H1 (cell line): ENCODE data around the gene COPG1. TPM values are rescaled to one million over a fixed set of nuclear protein-coding genes. Genes with fewer than 3 reads are reported as not detected.

Experiments used
- CTCF ChIA-PET: fragments of 300-600 bp; sonication (Branson Sonifier 250); formaldehyde crosslinking; loops from one replicate; lab custom pipeline; 2021; ENCODE audit not compliant: partially characterized antibody; lab: Charles Lee
- POLR2A ChIA-PET: fragments of 300-600 bp; sonication (Branson Sonifier 250); formaldehyde crosslinking; loops from one replicate; lab custom pipeline; 2021; ENCODE audit warnings: inconsistent platforms; ENCODE audit not compliant: partially characterized antibody; lab: Charles Lee
- DNase-seq, 2 experiments: peaks; one replicate each; pipeline versions ENCODE4 v3.0.0 to v3.0.0-alpha.2; 2010 to 2022; ENCODE audit warnings: low spot score in 2 of 2, low read depth in 1 of 2, mixed read lengths in 1 of 2
- FAIRE-seq: peaks from 2 replicates; lab custom pipeline; 2011; peaks lifted over from hg19 to GRCh38; lab: Jason Lieb, UNC
- H2AFZ ChIP-seq: 2 replicates; pipeline ENCODE4 v1.8.1; 2012; ENCODE audit warnings: low read length, inconsistent platforms
- H2AK5ac ChIP-seq: 2 replicates; pipeline ENCODE4 v1.6.1; 2013; ENCODE audit warnings: low read depth, low read length
- H2BK120ac ChIP-seq: replicated peaks from 2 replicates; pipeline ENCODE3; 2013; ENCODE audit warnings: low read depth, low read length, inconsistent platforms
- H2BK12ac ChIP-seq: 2 replicates; pipeline ENCODE4 v1.6.1; 2013; ENCODE audit warnings: low read depth, low read length
- H2BK15ac ChIP-seq: 2 replicates; pipeline ENCODE4 v1.6.1; 2013; ENCODE audit warnings: low read length
- H2BK20ac ChIP-seq: 2 replicates; pipeline ENCODE4 v1.6.1; 2013; ENCODE audit warnings: low read length
- H2BK5ac ChIP-seq: 2 replicates; pipeline ENCODE4 v1.6.1; 2013; ENCODE audit warnings: low read depth, low read length
- H3K14ac ChIP-seq: 2 replicates; pipeline ENCODE4 v1.6.1; 2013; ENCODE audit warnings: inconsistent platforms; ENCODE audit not compliant: insufficient read length
- H3K18ac ChIP-seq: 2 replicates; pipeline ENCODE4 v1.6.1; 2013; ENCODE audit warnings: low read length; ENCODE audit errors: extremely low read depth
- H3K23ac ChIP-seq: 2 replicates; pipeline ENCODE4 v1.6.1; 2013; ENCODE audit warnings: inconsistent platforms; ENCODE audit not compliant: insufficient read length
- H3K23me2 ChIP-seq: 2 replicates; pipeline ENCODE4 v1.6.1; 2013; ENCODE audit warnings: low read depth, low read length
- H3K27ac ChIP-seq: 2 replicates; pipeline ENCODE4 v1.6.1; 2011; ENCODE audit warnings: low read depth, low read length, inconsistent platforms
- H3K27me3 ChIP-seq, 4 experiments: replicated peaks in 1 of 4; 1 replicate in 1 of 4; 2 replicates in 3 of 4; pipeline versions ENCODE4 v1.6.1 to v1.8.1; 2011 to 2013; ENCODE audit warnings: low read length in 3 of 4, mild to moderate bottlenecking in 3 of 4, inconsistent platforms in 2 of 4, mixed read lengths in 2 of 4, moderate library complexity in 1 of 4; ENCODE audit not compliant: control insufficient read depth in 3 of 4, insufficient read depth in 3 of 4; ENCODE audit errors: extremely low read depth in 1 of 4
- H3K36me3 ChIP-seq, 4 experiments: 2 replicates each; pipeline versions ENCODE4 v1.6.1 to v1.8.1; 2011 to 2013; ENCODE audit warnings: mild to moderate bottlenecking in 4 of 4, low read length in 3 of 4, moderate library complexity in 2 of 4, control low read depth in 1 of 4, inconsistent platforms in 1 of 4; ENCODE audit not compliant: insufficient read depth in 4 of 4, control insufficient read depth in 2 of 4
- H3K4ac ChIP-seq: replicated peaks from 2 replicates; pipeline ENCODE3; 2013; ENCODE audit warnings: low read length, low read depth, mixed read lengths, inconsistent platforms; ENCODE audit not compliant: insufficient read length
- H3K4me1 ChIP-seq, 4 experiments: replicated peaks in 1 of 4; 1 replicate in 1 of 4; 2 replicates in 3 of 4; pipeline versions ENCODE4 v1.6.1 to v1.8.1; 2011 to 2013; ENCODE audit warnings: low read length in 3 of 4, inconsistent platforms in 2 of 4, mixed read lengths in 1 of 4; ENCODE audit not compliant: insufficient read depth in 4 of 4, control insufficient read depth in 3 of 4
- H3K4me2 ChIP-seq, 2 experiments: 2 replicates each; pipeline versions ENCODE4 v1.6.1 to v1.8.1; 2011 to 2013; ENCODE audit warnings: low read depth in 2 of 2, low read length in 2 of 2, control low read depth in 1 of 2, inconsistent platforms in 1 of 2, mild to moderate bottlenecking in 1 of 2; ENCODE audit not compliant: insufficient read depth in 1 of 2
- H3K4me3 ChIP-seq, 4 experiments: fragments of 200-600, 300-600 bp in 1 of 4; sonication (generic), shearing (Covaris generic), sonication (Bioruptor Twin) in 1 of 4; 2 replicates each; pipeline versions ENCODE4 v1.5.1 to v1.8.1; 2011 to 2016; ENCODE audit warnings: low read length in 4 of 4, low read depth in 3 of 4, control low read depth in 2 of 4, inconsistent platforms in 2 of 4, mild to moderate bottlenecking in 2 of 4, mixed read lengths in 1 of 4, moderate library complexity in 1 of 4; ENCODE audit not compliant: insufficient read depth in 2 of 4; ENCODE audit errors: extremely low read depth in 1 of 4
- H3K56ac ChIP-seq: replicated peaks from 2 replicates; pipeline ENCODE3; 2013; ENCODE audit warnings: low read depth, mild to moderate bottlenecking, mixed read lengths, low read length, inconsistent platforms; ENCODE audit not compliant: insufficient read length
- H3K79me1 ChIP-seq: 2 replicates; pipeline ENCODE4 v1.6.1; 2013; ENCODE audit warnings: low read depth, low read length, control low read depth
- H3K79me2 ChIP-seq, 2 experiments: 2 replicates each; pipeline versions ENCODE4 v1.6.1 to v1.8.1; 2012 to 2013; ENCODE audit warnings: low read length in 2 of 2, mild to moderate bottlenecking in 2 of 2, inconsistent platforms in 1 of 2; ENCODE audit not compliant: insufficient read depth in 2 of 2, control insufficient read depth in 1 of 2
- H3K9ac ChIP-seq, 4 experiments: replicated peaks in 1 of 4; 1 replicate in 1 of 4; 2 replicates in 3 of 4; pipeline versions ENCODE4 v1.6.1 to v1.8.1; 2011 to 2013; ENCODE audit warnings: low read depth in 3 of 4, low read length in 3 of 4, control low read depth in 2 of 4, mild to moderate bottlenecking in 2 of 4, moderate library complexity in 2 of 4, inconsistent platforms in 1 of 4; ENCODE audit errors: extremely low read depth in 1 of 4
- H3K9me3 ChIP-seq, 2 experiments: 2 replicates each; pipeline versions ENCODE4 v1.6.1 to v1.8.1; 2012 to 2013; ENCODE audit warnings: mild to moderate bottlenecking in 2 of 2, moderate library complexity in 2 of 2, control low read depth in 1 of 2, inconsistent platforms in 1 of 2, low read depth in 1 of 2, low read length in 1 of 2, mixed read lengths in 1 of 2; ENCODE audit not compliant: insufficient read depth in 2 of 2
- H4K20me1 ChIP-seq, 2 experiments: replicated peaks in 1 of 2; 2 replicates each; pipeline versions ENCODE3 to v1.8.1; 2011 to 2013; ENCODE audit warnings: inconsistent platforms in 2 of 2, low read length in 2 of 2, mild to moderate bottlenecking in 1 of 2; ENCODE audit not compliant: insufficient read depth in 2 of 2, control insufficient read depth in 1 of 2
- H4K5ac ChIP-seq: 2 replicates; pipeline ENCODE4 v1.6.1; 2013; ENCODE audit warnings: low read length, low read depth, mixed read lengths, inconsistent platforms; ENCODE audit not compliant: insufficient read length
- H4K8ac ChIP-seq: 2 replicates; pipeline ENCODE4 v1.8.0; 2013; ENCODE audit warnings: mild to moderate bottlenecking, moderate library complexity, low read length, inconsistent platforms; ENCODE audit not compliant: insufficient read depth; ENCODE audit errors: extremely low read depth
- H4K91ac ChIP-seq: replicated peaks from 2 replicates; pipeline ENCODE3; 2013; ENCODE audit warnings: low read length, mixed read lengths, inconsistent platforms; ENCODE audit not compliant: insufficient read length
- E2F6 ChIP-seq: IDR thresholded peaks from 2 replicates; pipeline ENCODE4 v1.6.1; 2012; ENCODE audit warnings: inconsistent platforms
- KDM4A ChIP-seq: IDR thresholded peaks from one replicate; pipeline ENCODE4 v1.7.1; 2012; ENCODE audit warnings: low read depth, mild to moderate bottlenecking, moderate library complexity, low read length, inconsistent platforms; ENCODE audit not compliant: severe bottlenecking
- RXRA ChIP-seq: IDR thresholded peaks from 2 replicates; pipeline ENCODE4 v1.6.1; 2011; ENCODE audit warnings: low read depth, mild to moderate bottlenecking, low read length, moderate library complexity; ENCODE audit not compliant: insufficient read depth
- SIRT6 ChIP-seq: IDR thresholded peaks from one replicate; pipeline ENCODE4 v1.7.1; 2012; ENCODE audit warnings: low read length, inconsistent platforms
- SP2 ChIP-seq: IDR thresholded peaks from 2 replicates; pipeline ENCODE4 v1.6.1; 2012; ENCODE audit warnings: mild to moderate bottlenecking, low read length, inconsistent platforms
- WGBS, 2 experiments: shearing (Covaris generic) in 1 of 2; methylation state at CpG; one replicate each; pipeline versions ENCODE4 v1.1.6 to v1.1.7; 2013 to 2015; ENCODE audit warnings: low lambda C conversion rate in 2 of 2, mixed read lengths in 2 of 2, inconsistent platforms in 1 of 2, low coverage in 1 of 2, missing lambda C conversion rate in 1 of 2; ENCODE audit not compliant: insufficient replicate concordance in 2 of 2, insufficient coverage in 1 of 2, insufficient read length in 1 of 2; ENCODE audit errors: extremely low coverage in 1 of 2, missing lambda C conversion rate in 1 of 2; 5-methylcytosine and 5-hydroxymethylcytosine counted together
- polyA plus RNA-seq, 7 experiments: library from polyadenylated mRNA; depleted of rRNA in 3 of 7; stranded (reverse) in 5 of 7; unstranded in 2 of 7; fragments of >200 nt in 5 of 7; fragments of 200-250 nt in 2 of 7; gene quantifications; 1 replicate in 5 of 7; 2 replicates in 1 of 7; 4 replicates in 1 of 7; pipeline versions ENCODE4 v1.2.1 to v1.2.3, GENCODE V29; 2011 to 2013; ENCODE audit warnings: missing spikeins in 2 of 7, mixed read lengths in 2 of 7
- total RNA-seq: library from RNA; stranded (reverse); fragmentation: NEBNext Ultra II Directional; extraction: Animal tissue kit (Norgen Biotek cat#: 25700); gene quantifications from 2 replicates; pipeline ENCODE4 v1.2.1, GENCODE V29; 2021

COPG1 gene
- total and polyA plus RNA-seq, 2 of the 8 experiments (the other 6 are each of a cell fraction or from before 2014, with no cell fraction given) = 52.7 to 106 TPM

GRCh38 chr3:129268396-129268795 is 19.0 kb downstream of the COPG1 start:
- Histone ChIP-seq H4K8ac (no peak overlapping the region), H3K79me2 (no peaks in the 10 kb centered on the region), H3K56ac (no peak overlapping the region), H2BK5ac (no peak overlapping the region), H2BK12ac (no peak overlapping the region), H3K4ac (no peak overlapping the region), H3K27me3 (no peaks in the 10 kb centered on the region), H3K36me3 (peaks cover 38 to 93% (median 74%) of the 10 kb centered on the region in 4 experiments), H2BK120ac (no peak overlapping the region), H3K9ac (no peak overlapping the region), H3K27ac (no peak overlapping the region), H2BK20ac (no peak overlapping the region), H3K23ac (no peak overlapping the region), H4K20me1 (peaks cover 2 to 7% of the 10 kb centered on the region in 2 experiments), H4K91ac (no peak overlapping the region), H3K9me3 (no peaks in the 10 kb centered on the region), H3K18ac (no peak overlapping the region), H3K4me1 (no peaks in the 10 kb centered on the region), H3K79me1 (no peaks in the 10 kb centered on the region), H2BK15ac (no peak overlapping the region), H3K23me2 (no peaks in the 10 kb centered on the region; the same call in 1 of the 2 replicates), H3K14ac (no peak overlapping the region), H2AFZ (no peak overlapping the region), H3K4me3 (no peak overlapping the region), H3K4me2 (no peak overlapping the region), H2AK5ac (no peak overlapping the region), H4K5ac (no peak overlapping the region)
- DNase-seq (no peak), FAIRE-seq (no peak)
- ChIA-PET POLR2A (interaction anchor here (1.8 to 3.4 kb wide), 2 partner anchors 11 to 13 kb away, joined by 5 to 15 read pairs; partner anchors contain the start of gene HMCES), CTCF (no interaction called here)
- TF ChIP-seq SP2 = no peak
- no peak for TF ChIP-seq RXRA
- TF ChIP-seq SIRT6 = no peak
- no peak for TF ChIP-seq KDM4A
- no peak for TF ChIP-seq E2F6
- WGBS, 2 experiments = 90% methylated on average over 4 of the region's 4 CpGs; no CpG with 5 or more reads in 1 of the 2 experiments
